Mesenteric fat pad (tissue), 1 donor: Measurements from ENCODE around the gene GNAS. TPM values are rescaled to one million over a fixed set of nuclear protein-coding genes. Genes with fewer than 3 reads are reported as not detected.
"Not testable (repeated sequence)": the region's sequence is repeated elsewhere in the genome, so short reads cannot be mapped to it uniquely, and the experiment has no call there.

ENCODE experiments used
- DNase-seq: peaks from one replicate; pipeline ENCODE4 v3.0.0-alpha.2; 2020; ENCODE audit warnings: low spot score
- total RNA-seq: library from RNA; stranded (reverse); fragmentation: NEBNext Ultra II Directional; extraction: Animal tissue kit (Norgen Biotek cat#: 25700); gene quantifications from one replicate; pipeline ENCODE4 v1.2.1, GENCODE V29; 2021
- donor health status: DM: yes; HTN: yes; CAD: no.

GNAS gene
- total RNA-seq, 1 donor from 2014 or later, result 697 TPM

DNA sequence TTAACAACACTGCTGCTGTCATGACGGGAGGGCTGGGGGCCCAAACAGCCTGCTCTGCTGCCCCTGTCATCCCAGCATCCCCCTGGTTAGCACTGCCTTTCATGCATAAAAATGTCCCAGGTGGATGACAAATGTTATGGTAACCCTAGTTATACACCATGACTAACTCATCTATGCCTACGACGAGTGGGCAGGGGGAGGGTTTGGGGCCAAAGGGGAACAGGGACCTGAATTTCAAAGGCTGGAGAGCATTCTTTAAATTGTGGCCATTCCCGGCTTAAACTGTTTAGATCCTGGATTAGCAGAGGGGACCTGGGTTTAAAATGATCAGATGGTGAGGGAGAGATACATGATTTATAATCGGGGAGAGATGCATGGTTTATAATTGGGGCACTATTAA lies 26.2 kb upstream of the GNAS start:
- DNase-seq, result no peak

- DNase-seq, result no peak
These were observed 24.4 kb upstream of the GNAS start for GRCh38 chr20:58828136-58828535.

DNA sequence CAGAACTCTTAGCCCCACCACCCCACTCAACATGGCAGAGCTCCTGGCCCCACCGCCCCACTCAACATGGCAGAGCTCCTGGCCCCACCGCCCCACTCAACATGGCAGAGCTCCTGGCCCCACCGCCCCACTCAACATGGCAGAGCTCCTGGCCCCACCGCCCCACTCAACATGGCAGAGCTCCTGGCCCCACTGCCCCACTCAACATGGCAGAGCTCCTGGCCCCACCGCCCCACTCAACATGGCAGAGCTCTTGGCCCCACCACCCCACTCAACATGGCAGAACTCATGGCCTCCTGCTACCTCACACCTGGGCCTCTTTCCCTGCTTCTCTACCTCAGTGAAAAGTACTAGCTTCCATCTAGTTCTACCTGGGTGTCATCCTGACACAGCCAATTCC lies 23.7 kb upstream of the GNAS start:
- DNase-seq, result not testable (repeated sequence)

DNA sequence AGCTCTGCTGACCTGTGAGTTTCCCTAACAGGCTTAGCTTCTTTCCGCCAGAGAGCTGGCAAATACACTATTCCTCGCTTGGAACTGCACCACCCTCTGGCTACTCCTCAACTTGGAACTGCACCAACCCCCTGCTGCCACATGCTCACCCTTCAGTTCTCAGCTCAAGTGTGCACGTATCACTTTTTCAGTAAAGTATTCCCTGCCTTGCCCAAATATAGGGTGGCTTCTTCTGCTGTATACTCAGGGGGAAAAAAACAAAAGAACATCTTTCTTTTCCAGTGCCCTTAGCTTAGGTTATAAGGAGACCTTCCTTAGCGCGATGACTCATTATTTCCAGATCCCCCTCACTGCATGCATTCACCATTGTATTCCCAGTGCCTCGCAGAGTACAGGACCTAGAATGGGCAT lies 23.0 kb upstream of the GNAS start:
- no peak for DNase-seq

GRCh38 chr20:58832457-58832856 lies 20.1 kb upstream of the GNAS start:
- DNase-seq, result no peak

DNA sequence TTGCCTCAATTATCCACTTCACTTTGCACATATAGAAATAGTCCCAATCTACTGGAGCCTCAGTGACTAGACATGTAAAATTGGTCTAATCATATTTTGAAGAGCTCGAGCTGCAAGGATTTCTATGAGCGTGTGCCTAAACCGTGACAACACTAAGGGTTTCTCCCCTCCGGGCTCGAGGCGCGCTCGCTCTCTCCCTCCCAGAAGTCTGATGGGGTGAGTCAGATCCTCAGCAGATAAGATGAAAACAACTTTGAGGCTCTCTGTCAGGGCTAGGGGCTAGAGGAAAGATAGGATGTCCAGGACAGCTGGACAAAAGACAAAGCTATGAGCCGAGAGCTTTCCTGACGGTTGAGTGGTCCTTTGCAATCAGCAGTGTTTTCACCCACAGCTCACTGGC lies 18.6 kb upstream of the GNAS start:
- no peak for DNase-seq

GRCh38 chr20:58835231-58835630 lies 17.3 kb upstream of the GNAS start:
- DNase-seq, result no peak

DNA sequence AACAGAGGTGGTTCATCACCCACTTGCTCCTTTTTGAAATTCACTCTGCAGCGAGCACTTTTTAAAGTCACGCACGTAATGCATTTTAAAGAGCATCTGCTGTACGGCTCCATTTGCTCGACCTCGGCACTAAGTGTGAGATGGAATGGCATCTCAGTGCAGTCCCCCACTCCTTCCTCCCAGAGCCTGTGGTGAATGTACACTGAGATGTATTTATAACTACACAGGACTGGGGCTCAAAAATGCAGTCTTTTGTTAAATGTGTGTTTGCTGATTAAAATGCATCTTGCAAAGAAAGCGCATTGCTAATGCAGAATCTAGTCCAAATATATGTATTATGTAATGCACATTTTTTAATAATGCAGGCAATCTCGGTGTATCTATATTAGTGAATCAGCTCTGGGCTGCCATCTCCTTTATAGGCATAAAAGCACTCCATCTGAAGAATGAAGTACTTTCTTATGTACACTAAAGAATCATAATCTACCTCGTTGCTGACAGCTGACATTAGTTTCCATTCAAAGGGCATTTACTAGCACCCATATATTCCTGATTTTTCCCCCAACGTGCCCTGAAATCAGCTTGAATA lies 15.8 kb upstream of the GNAS start:
- DNase-seq, result no peak

- no peak for DNase-seq
These were observed 14.8 kb upstream of the GNAS start for GRCh38 chr20:58837717-58838116.

DNA sequence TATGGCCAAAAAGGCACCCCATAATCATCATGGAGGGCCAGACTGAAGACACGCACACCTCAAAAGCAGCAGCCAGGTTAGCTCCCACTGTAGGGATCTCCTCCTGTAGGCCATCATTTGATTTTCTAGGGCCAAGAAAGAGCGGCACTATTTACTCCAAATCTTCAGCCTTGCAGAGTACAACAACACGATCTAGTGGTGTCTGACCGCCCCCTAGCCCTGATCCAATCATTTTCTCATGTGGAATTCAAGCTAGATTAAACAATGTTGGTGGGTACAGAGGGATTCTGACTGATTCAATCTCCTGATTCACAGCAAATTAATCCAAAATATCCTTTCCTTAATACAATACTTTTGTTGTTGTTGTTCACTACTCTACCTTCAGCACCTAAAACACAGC lies 14.3 kb upstream of the GNAS start:
- no peak for DNase-seq

- no peak for DNase-seq
These were observed 13.0 kb upstream of the GNAS start for GRCh38 chr20:58839474-58839874.

DNA sequence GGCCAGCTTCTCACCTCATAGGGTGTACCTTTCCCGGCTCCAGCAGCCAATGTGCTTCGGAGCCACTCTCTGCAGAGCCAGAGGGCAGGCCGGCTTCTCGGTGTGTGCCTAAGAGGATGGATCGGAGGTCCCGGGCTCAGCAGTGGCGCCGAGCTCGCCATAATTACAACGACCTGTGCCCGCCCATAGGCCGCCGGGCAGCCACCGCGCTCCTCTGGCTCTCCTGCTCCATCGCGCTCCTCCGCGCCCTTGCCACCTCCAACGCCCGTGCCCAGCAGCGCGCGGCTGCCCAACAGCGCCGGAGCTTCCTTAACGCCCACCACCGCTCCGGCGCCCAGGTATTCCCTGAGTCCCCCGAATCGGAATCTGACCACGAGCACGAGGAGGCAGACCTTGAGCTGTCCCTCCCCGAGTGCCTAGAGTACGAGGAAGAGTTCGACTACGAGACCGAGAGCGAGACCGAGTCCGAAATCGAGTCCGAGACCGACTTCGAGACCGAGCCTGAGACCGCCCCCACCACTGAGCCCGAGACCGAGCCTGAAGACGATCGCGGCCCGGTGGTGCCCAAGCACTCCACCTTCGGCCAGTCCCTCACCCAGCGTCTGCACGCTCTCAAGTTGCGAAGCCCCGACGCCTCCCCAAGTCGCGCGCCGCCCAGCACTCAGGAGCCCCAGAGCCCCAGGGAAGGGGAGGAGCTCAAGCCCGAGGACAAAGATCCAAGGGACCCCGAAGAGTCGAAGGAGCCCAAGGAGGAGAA lies 12.3 kb upstream of the GNAS start:
- DNase-seq, result no peak

DNA sequence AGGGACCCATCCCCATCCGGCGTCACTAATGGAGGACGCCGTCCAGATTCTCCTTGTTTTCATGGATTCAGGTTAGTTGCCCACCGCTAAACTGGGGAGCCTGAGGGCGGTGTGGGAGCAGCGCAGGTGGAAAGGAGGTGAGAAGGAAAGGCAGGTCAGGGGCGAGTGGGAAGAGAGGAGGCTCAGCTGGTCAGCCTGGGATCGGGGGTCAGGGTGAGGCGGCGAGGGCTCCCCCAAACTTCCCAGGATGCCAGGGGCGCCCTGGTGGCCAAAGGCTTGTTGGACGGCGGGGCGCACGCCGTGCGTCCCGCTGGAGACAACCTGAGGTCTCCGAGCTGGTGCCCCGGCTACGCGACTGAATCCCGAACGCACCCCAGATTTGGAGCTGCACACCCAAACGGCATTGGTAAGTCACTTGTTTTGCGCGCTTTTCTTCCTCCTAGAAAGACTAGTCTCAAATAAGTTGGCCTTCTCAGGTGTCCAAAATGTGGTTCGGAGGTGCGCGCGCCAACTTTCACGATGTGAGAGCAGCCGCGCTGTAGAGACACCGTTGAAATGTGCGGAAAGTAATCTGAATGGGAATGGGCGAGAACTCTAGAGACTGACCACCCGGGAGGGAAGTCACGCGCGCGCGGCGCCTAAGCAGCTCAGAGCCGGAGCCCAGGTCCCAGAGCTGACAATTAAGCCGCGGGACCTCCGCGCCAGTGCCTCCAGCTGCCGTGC lies 11.5 kb upstream of the GNAS start:
- no peak for DNase-seq

- peak; percentile 88 for DNase-seq
These were observed 10.8 kb upstream of the GNAS start for GRCh38 chr20:58841539-58842264.

DNA sequence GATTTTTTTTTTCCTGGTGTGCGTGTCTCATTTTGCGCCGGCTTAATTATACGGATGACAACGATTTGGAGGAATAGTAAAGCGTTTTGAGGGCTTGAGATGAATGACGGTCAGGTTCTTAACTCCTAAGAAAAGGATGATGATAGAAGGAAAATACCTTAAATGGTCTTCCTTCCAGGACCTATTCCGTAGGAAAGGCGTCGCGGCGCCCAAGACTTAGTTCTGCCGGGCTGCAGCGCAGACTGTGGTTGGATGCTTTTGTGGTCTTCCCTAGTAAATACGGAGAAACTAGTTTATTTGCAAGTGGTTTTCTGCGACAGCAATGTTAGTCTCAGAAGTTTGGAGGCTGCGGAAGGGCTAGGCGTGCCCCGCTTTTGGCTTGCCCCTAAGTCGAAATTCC lies 10.2 kb upstream of the GNAS start:
- DNase-seq, result peak; percentile 69

DNA sequence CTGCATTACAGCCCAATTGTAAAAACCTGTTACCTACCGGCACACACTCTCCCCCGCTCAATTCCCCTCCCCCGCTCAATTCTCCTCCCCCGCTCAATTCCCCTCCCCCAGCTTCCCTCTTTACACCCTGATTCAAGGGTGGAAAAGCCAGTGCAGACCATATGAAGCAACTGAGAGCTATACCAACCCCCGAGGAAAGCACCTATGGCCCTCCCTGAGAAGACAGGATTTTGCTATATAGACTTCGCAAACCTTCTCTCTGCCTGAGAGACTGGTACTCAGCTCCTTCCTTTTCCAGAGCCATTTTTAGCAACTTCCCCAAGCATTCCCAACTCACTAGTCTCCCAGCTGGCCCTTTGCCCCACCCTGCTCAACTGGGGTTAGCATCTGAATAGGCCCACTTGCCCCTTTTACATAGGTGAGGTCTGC lies 9.4 kb upstream of the GNAS start:
- no peak for DNase-seq

GRCh38 chr20:58845706-58846105 lies 6.8 kb upstream of the GNAS start:
- peak; percentile 5 for DNase-seq

DNA sequence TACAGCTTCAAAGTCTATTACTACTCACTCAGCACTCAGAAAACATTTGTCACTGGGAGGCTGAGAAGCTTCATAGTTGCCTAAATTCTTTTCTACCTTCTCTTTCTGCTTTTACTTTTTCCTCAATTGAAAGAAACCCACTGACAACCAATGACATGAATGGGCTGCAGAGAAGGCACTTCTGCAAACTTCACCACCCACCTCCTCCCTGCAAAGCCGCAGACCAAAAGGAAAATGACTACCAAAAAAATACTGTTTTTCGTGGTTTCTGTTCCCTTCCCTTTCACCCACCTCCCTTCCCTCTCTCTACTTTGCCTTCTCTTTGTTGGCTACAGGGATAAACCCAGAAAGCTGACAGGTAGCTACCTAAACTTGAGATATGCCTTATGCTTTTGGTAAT lies 5.1 kb upstream of the GNAS start:
- no peak for DNase-seq

DNA sequence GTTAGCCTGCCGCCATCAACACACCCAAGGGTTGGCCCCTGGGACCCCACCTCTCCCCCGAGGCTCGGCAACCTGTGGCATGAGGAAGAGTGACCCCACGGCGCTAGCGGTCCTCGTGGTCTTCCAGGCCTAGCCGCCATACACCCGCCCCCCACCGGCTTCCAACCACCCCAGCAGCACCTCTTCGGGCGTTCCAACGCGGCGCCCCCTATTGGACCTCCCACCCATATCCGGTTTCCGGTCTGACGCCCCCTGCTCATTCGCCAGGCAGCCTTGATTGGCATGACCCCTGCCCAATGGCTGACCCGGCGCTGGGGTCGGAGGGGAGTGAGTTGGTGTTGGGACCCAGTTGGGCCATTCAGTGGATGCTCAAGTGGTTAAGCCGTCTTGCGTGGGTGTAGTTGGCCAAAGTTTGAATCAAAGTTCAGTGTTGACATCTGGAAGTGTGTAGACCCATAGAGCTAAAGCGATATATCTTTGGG lies 1.8 kb upstream of the GNAS start, which contains the start of gene GNAS-AS1:
TSS of gene GNAS-AS1 (minus strand) at position 210 of the 482 bp plus-strand sequence.
- DNase-seq, result peak; percentile 90

- peak; percentile 87 for DNase-seq
These were observed 1.1 kb upstream of the GNAS start for GRCh38 chr20:58851221-58851968.

- peak; percentile 83 for DNase-seq
These were observed 502 bp upstream of the GNAS start for GRCh38 chr20:58851969-58852458.
